SK-N-MC (cell line): ENCODE measurements around the gene ADARB2.

Experiments used
- DNase-seq: peaks from one replicate; pipeline ENCODE4 v3.0.0-alpha.2; 2011; ENCODE audit warnings: low read depth, low spot score
- H3K27ac ChIP-seq: fragments of 200-600 bp; sonication (generic); 2 replicates; pipeline ENCODE4 v1.5.1; 2016; ENCODE audit warnings: mixed run types
- H3K36me3 ChIP-seq: fragments of 200-600 bp; sonication (generic); 2 replicates; pipeline ENCODE4 v1.6.1; 2017; ENCODE audit warnings: antibody characterized with exemption, low read length, mixed read lengths; ENCODE audit not compliant: insufficient read depth
- H3K4me3 ChIP-seq: fragments of 200-600 bp; sonication (generic); 2 replicates; pipeline ENCODE4 v1.5.1; 2016
- H3K9ac ChIP-seq: fragments of 200-600 bp; sonication (generic); 2 replicates; pipeline ENCODE4 v1.8.0; 2017; ENCODE audit warnings: mixed run types, mixed read lengths; ENCODE audit not compliant: insufficient read length
- H3K9me3 ChIP-seq: fragments of 200-600 bp; sonication (generic); 2 replicates; pipeline ENCODE4 v1.6.1; 2017; ENCODE audit warnings: low read depth, mild to moderate bottlenecking, antibody characterized with exemption, low read length, moderate library complexity, mixed read lengths
- EZH2 ChIP-seq: fragments of 200-600 bp; sonication (generic); IDR thresholded peaks from one replicate; pipeline ENCODE4 v1.6.1; 2017; ENCODE audit warnings: antibody characterized with exemption
- FOXP2 ChIP-seq: optimal IDR thresholded peaks from 2 replicates; pipeline ENCODE3; 2011; ENCODE audit warnings: mild to moderate bottlenecking, moderate library complexity; ENCODE audit not compliant: insufficient read depth; ENCODE audit errors: extremely low read length, control extremely low read depth
- POLR2AphosphoS5 ChIP-seq: IDR thresholded peaks from 2 replicates; pipeline ENCODE4 v1.6.1; 2012; ENCODE audit warnings: mild to moderate bottlenecking, low read depth, low read length, borderline replicate concordance

ADARB2 gene

DNA sequence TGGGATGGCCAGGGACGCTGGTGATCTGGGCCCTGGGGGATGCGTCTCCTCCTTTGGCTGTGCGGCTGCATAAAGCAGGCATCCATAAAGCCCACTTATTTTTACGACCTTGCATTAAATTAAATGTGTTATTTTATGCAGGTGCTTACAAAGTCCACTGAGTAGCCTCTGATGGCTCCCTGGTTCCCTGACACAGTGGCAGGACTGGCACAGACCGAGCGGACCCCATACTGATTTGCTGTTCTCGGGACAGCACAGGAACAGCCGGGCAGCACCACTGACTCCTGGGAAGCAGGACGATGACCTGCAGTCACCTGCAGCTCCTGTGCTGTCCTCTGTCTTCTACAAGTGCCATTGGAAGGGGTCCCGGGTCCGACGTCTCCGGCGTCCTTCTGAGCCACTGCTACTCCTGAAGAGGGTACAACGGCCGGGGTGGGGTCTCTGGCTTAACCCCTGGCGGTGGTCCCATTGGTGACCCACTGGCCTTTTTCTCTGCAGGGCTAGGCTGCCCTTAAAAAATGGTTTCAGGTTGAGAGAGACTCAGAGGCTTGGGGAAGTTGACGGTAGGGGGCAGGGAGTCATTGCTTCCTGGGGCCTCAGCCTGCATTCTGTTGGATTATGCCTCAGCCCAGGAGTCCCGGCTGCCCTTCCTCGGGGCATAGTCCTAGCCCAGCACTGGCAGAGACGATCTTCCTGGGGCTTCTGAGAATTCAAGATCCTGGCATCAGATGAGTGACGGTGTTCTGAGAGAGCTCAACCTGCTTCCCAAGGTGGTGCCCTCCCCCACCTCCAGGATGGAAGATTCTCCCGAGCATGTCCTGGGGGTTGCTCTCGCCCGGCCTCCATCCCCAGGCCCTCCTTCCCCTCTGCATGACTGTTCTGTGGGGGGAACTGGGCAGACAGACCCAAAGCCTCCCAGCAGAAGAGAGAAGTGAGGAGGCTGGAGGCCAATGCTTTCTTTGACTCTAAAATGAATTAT is 330.1 kb downstream of the ADARB2 start:
- H3K9me3 ChIP-seq = no peaks in the 10 kb centered on the region
- TF ChIP-seq EZH2 = no peak
- no peak for TF ChIP-seq FOXP2
- TF ChIP-seq POLR2AphosphoS5 = no peak
- H3K36me3 ChIP-seq = no peaks in the 10 kb centered on the region
- H3K9ac ChIP-seq = no peak overlapping the region
- no peak for DNase-seq
- no peak overlapping the region for H3K27ac ChIP-seq
- H3K4me3 ChIP-seq = no peak overlapping the region

DNA sequence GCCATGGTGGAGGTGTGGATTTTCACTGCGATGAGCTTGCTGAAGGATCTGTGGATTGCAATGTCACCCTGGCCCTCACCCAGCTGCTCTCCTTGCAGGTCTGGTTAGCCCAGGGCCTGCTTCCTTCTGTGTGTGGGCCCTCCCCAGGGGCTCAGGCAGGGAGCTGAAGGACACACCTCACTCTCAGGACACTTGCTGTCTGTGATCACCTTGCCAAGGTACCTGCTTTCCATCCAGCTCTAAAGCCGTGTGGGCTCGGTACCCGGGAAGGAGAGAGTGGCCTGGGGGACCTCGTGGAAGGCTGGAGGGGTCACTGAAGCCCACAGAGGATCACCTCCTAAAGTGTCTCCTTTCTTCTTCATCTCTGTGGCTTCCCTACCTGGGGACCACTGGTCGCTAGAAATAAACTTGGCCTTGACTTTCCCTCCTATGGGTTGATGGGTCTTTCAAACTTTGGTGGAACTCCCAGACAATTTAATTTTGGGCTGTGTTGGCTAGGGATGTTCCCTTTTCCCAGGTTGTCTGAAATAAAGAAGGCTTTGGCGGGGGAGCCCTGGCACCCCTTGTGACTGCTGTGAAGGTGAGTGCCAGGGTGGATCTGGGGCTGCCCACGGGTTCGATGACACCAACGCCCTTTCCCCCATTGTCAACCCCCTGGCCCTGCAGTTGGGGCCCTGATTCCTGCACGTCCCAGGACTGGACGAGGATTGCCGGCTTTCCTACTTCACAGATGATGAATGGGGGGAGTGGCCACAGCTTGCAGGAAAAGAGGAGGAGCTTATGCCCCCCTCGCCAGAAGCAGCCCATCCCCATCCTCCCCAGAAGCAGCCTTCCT is 331.0 kb downstream of the ADARB2 start:
- H3K9ac ChIP-seq = no peak overlapping the region
- TF ChIP-seq FOXP2 (no peak), POLR2AphosphoS5 (no peak), EZH2 (no peak)
- DNase-seq = no peak
- H3K9me3 ChIP-seq = no peaks in the 10 kb centered on the region
- H3K4me3 ChIP-seq = no peak overlapping the region
- no peaks in the 10 kb centered on the region for H3K36me3 ChIP-seq
- no peak overlapping the region for H3K27ac ChIP-seq

DNA sequence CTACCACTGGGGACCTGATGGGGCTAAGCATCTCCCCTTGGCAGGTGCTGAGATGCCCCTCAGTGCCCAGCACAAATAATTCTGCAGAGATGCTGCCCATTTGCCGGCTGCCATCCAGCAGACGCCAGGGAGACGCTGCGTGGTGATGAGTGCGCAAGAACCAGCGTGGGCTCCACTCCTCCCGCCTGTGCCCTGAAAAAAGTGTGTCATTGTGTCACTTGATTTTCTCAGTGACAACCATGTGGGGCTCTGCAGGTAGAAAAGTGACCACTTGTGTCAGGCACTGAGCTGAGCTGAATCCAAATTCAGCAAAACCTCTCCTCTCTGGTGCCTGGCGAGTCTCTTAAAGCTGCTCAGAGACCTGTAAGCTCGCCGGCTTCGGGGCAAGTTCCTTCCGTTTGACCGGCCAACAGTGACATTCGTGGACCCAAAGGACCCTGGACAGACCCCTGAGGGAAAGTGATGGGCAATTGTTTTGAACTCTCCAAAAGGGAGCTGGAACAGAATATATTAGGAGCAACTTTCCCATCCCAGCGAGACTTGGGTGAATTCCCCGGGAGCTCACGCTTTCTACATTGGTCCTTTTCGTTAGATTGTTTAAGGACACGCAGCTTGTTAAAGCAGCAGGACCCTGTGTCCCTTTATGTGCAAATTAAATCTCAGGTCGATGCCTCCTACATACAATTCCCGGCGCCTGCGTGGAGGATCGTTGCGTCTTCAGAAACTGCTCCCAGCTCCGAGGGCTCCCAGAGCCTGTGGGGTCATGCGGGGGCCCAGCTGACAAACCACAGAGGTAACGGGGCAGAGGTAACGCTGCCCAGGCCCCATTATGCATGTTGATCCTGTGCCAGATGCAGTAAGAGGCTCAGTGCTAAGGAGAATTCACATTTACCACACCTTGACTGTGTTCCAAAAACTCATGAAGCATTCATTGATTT is 332.7 kb downstream of the ADARB2 start:
- H3K27ac ChIP-seq = no peak overlapping the region
- H3K9me3 ChIP-seq = no peaks in the 10 kb centered on the region
- DNase-seq = no peak
- H3K36me3 ChIP-seq = no peaks in the 10 kb centered on the region
- H3K4me3 ChIP-seq = no peak overlapping the region
- TF ChIP-seq FOXP2 (no peak), EZH2 (no peak), POLR2AphosphoS5 (no peak)
- H3K9ac ChIP-seq = no peak overlapping the region

DNA sequence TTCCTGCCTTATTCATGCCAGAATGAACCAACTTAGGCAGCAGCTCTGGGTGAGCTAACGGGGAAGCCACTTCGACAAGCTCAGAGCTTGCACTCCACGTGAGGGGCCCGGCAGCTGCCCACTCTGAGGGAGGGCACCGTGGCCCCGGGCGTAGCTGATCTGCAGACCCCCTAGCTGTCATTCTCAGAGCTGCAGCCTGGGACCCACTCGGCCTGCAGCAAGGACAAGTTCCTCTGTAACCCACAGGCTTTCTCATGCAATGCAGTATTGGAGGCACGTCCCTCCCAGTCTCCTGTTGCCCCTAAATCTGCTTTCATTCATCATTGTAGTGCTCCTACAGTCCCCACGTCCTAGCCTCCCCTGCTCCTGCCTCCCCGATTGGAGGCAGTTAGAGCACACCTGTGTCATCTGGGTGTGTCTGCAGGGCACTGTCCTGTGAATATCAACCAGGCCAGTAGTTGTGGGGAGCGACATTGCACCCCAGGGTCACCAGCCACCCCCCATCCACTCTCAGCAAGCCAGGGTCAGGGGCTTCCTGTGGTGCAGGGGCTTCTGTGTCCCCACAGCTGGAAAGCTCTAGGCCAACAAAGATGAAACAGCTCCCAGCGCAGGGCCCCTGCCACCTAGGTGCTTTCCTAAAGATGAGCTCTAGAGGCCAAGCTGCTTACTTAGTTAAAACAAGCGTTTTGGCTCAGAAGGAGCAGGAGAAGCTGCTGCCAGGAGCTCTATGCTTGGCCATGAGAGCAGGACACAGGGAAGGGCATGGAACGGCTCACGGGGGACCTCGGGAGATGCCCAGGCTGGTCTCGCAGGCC is 333.6 kb downstream of the ADARB2 start:
- Histone ChIP-seq H3K27ac (no peak overlapping the region), H3K4me3 (no peak overlapping the region), H3K9me3 (no peaks in the 10 kb centered on the region), H3K9ac (no peak overlapping the region), H3K36me3 (no peaks in the 10 kb centered on the region)
- TF ChIP-seq EZH2 (no peak), POLR2AphosphoS5 (no peak), FOXP2 (no peak)
- no peak for DNase-seq

DNA sequence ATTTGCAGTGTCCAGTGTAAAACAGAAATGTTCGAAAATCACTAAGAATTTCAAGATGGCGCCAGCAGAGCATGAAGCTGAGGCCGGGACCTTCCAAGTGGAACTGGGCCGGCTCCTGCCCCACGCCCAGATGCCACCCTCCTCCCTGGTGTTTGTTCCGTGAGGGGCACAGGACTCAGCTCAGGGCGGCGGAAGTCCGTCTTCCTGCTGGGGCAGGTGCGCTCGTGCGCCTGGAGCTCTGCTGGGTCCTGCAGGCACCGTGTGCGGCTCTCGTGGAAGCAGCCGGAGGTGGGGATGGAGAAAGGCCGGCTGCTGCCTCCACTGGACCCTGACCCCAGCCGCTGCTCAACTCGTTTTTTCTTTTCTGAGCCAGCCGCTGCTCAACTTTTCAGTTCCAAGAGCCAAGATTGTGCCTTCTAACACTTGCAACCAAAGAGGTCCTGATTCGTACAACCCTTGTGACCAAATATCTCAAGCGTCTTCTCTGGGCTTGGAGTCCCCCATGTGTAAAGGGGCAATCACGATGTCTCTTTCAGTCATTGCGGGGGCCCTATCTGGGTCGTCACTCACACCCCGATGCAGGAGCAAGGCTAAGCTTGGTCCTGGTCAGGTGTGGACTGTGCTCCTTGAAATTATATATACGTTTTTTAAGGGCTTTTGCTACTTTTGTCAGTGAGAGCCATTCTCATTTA is 334.4 kb downstream of the ADARB2 start:
- Histone ChIP-seq H3K9ac (no peak overlapping the region), H3K27ac (no peak overlapping the region), H3K36me3 (no peaks in the 10 kb centered on the region), H3K4me3 (no peak overlapping the region), H3K9me3 (no peaks in the 10 kb centered on the region)
- TF ChIP-seq EZH2 (no peak), POLR2AphosphoS5 (no peak), FOXP2 (no peak)
- no peak for DNase-seq

DNA sequence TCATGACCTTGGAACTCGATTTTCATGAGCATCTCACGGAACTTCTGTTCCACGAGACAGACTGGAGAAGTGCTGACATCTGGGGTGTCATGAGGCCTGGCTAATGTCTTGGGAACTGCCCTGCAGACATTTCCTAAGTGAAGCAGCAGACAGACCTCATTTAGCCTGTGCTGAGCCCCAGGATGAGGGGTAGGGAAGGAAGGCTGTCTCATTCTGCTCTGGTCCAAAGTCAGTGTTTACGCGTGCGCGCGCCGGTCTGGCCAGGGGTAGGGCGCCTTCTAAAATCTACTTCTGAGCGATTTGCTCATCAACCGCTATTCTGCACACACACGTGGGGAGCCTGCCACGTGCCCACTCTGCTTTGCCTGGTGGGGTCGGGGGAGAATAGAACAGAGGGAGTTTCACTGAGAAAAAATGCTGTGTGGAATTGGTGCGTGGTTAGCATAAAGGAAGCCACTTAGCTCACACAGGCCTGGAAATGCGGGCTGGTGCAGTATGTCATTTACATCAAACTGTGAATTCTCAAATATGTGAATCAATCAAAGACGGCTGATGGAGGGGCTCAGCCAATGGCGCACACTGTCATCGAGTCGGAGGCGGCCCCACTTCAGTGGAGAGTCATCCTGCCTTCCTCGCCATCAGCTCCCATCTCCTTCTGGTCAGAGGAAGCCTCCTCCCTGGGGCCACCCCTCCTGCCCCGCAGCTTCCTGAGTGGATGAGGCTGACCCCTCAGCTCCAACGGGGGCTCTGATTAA is 335.1 kb downstream of the ADARB2 start:
- no peak for DNase-seq
- Histone ChIP-seq H3K4me3 (no peak overlapping the region), H3K9me3 (no peaks in the 10 kb centered on the region), H3K9ac (no peak overlapping the region), H3K36me3 (no peaks in the 10 kb centered on the region), H3K27ac (no peak overlapping the region)
- no peak for TF ChIP-seq FOXP2
- TF ChIP-seq EZH2 = no peak
- TF ChIP-seq POLR2AphosphoS5 = no peak
